ENCODE data around the gene AR.
A peak's percentile ranks its signal among the peaks of the same experiment; 100 is the strongest.

The AR gene

GRCh38 chrX:67700602-67701001, 156.8 kb downstream of the AR start:
- intact Hi-C loops (cut with DNase I): no loop called here
- no peak for DNase-seq

GRCh38 chrX:67714004-67714403, 170.2 kb downstream of the AR start:
- no peak for DNase-seq
- intact Hi-C loops (cut with DNase I): no loop called here

GRCh38 chrX:67717571-67717970, 173.8 kb downstream of the AR start:
- intact Hi-C loops (cut with DNase I): no loop called here
- DNase-seq: no peak

- no peak for DNase-seq
Measured at GRCh38 chrX:67718926-67719325, 175.1 kb downstream of the AR start.

GRCh38 chrX:67720344-67720743, 176.5 kb downstream of the AR start:
- DNase-seq: no peak
- intact Hi-C loops (cut with DNase I): no loop called here

More at GRCh38 chrX:67718926-67719325, 175.1 kb downstream of the AR start:
- intact Hi-C loops (cut with DNase I): no loop called here

GRCh38 chrX:67721321-67721720, 177.5 kb downstream of the AR start:
- intact Hi-C loops (cut with DNase I): no loop called here
- DNase-seq: no peak

GRCh38 chrX:67723580-67724351, 179.9 kb downstream of the AR start:
- no peak for DNase-seq
- intact Hi-C loops (cut with DNase I): no loop called here

- intact Hi-C loops (cut with DNase I): no loop called here
- DNase-seq: peak in 21 of 42 donors; percentile 8 to 53 (median 24)
Measured at GRCh38 chrX:67724359-67725110, 180.7 kb downstream of the AR start.

- intact Hi-C loops (cut with DNase I): no loop called here
- DNase-seq: no peak
Measured at GRCh38 chrX:67725471-67725870, 181.7 kb downstream of the AR start.

GRCh38 chrX:67726018-67726417, 182.2 kb downstream of the AR start:
- intact Hi-C loops (cut with DNase I): no loop called here
- DNase-seq: no peak

GRCh38 chrX:67727576-67727975, 183.8 kb downstream of the AR start:
- intact Hi-C loops (cut with DNase I): no loop called here
- no peak for DNase-seq

- intact Hi-C loops (cut with DNase I): no loop called here
- DNase-seq: no peak
Measured at GRCh38 chrX:67730296-67730695, 186.5 kb downstream of the AR start.

- no peak for DNase-seq
- intact Hi-C loops (cut with DNase I): no loop called here
Measured at GRCh38 chrX:67731061-67731460, 187.2 kb downstream of the AR start.

GRCh38 chrX:67732864-67733263, 189.0 kb downstream of the AR start:
- intact Hi-C loops (cut with DNase I): no loop called here

GRCh38 chrX:67734111-67734753, 190.4 kb downstream of the AR start:
- DNase-seq: no peak

More at GRCh38 chrX:67732864-67733263, 189.0 kb downstream of the AR start:
- DNase-seq: no peak

GRCh38 chrX:67749536-67749935, 205.7 kb downstream of the AR start:
- intact Hi-C loops (cut with DNase I): no loop called here
- no peak for DNase-seq

More at GRCh38 chrX:67734111-67734753, 190.4 kb downstream of the AR start:
- intact Hi-C loops (cut with DNase I): no loop called here

GRCh38 chrX:67750694-67751093, 206.9 kb downstream of the AR start:
- DNase-seq: no peak
- intact Hi-C loops (cut with DNase I): no loop called here

GRCh38 chrX:67759018-67759417, 215.2 kb downstream of the AR start:
- DNase-seq: no peak
- intact Hi-C loops (cut with DNase I): no loop called here

- intact Hi-C loops (cut with DNase I): no loop called here
- DNase-seq: no peak
Measured at GRCh38 chrX:67777148-67777547, 233.3 kb downstream of the AR start.

- intact Hi-C loops (cut with DNase I): no loop called here
- no peak for DNase-seq
Measured at GRCh38 chrX:67779099-67779498, 235.3 kb downstream of the AR start.
